Stimulated activated CD4-positive, alpha-beta T cell treated with anti-CD3 and anti-CD28 coated beads, Interleukin-4, amount 100 ng/mL, for 24 hours (primary cell): Measurements from ENCODE around the gene CBFA2T3.

Experiments
- DNase-seq: peaks from one replicate; pipeline ENCODE4 v3.0.0-alpha.2; 2020

CBFA2T3 gene

DNA sequence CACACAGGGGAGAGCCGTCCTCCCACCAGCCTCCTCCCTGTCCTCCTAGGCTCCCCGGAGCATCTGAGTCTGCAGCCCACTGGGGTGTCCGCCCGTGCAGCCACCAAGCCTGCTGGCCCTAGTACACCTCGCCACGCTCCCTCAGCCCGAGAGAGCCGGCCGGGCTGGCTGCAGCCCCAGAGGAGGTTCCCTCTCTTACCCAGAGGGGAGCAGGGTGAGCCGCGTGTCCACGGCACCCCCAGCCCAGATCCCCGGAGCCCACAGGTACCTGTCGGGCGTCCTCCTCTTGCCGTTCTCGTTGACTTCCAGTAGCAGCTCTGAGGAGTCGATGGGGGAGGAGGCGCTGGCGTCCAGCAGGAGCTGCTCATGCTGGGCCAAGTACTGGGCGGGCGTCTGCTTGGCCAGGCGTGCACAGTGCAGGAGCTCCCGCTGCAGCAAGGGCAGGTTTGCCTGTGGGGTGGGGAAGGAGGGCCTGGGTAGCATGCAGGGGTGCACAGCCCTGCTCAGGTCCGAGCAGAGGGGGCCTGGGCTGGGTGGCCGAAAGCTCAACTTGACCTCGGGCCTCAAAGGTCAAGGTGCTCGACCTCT is 91.2 kb downstream of the CBFA2T3 start:
- no peak for DNase-seq

DNA sequence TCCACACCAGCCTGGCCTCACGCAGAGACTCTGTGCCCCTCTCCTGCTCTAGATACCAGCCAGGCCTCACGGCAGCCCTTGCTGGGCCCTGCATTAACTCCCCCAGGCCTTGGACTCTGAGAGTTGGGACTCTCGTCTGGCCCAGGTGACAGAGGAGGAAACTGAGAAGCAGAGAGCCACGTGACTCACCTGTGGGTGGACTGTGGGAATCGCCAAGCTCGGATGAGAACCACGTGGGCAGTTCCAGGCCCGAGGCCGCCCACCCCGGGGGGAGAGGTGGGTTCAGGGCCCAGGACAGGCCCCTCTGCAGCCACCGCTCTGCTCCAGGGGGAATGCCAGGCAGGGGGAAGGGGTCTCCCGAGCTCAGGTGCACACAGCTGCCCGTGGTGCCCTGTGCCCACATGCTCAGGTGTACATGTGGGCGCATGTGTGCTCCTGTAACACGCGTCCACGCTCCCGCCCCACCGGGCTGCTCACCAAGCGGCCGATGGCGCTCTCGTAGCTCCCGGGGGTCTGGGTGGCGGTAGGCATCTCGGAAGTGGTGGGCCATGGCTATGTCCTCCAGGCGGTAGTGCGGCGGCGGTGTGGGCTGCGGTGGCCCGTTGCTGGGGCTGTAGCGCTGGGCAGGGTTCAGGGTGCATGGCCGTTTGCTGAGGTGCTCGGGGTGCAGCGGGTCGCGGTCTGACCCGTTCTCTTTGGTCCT is 92.3 kb downstream of the CBFA2T3 start:
- DNase-seq, result no peak

DNA sequence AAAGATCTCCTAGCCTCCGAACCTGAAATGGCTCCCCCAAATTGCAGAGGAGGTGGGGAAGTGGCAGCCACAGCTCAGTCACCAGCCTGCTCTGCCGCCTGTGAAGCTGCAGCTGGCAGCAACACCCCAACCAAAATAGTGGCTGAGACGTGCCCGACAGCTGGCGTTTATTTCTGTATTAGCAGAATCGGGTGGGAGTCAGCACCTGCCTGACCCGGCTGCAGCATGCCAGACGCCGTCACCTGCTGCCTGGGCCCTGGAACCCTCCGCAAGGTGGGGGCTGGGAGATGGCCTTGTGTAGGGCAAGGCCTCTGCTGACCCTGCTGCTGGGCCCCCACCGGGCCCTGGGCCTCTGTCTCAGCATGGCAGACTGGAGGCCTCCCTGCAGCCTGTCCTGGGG is 93.1 kb downstream of the CBFA2T3 start:
- DNase-seq, result no peak

DNA sequence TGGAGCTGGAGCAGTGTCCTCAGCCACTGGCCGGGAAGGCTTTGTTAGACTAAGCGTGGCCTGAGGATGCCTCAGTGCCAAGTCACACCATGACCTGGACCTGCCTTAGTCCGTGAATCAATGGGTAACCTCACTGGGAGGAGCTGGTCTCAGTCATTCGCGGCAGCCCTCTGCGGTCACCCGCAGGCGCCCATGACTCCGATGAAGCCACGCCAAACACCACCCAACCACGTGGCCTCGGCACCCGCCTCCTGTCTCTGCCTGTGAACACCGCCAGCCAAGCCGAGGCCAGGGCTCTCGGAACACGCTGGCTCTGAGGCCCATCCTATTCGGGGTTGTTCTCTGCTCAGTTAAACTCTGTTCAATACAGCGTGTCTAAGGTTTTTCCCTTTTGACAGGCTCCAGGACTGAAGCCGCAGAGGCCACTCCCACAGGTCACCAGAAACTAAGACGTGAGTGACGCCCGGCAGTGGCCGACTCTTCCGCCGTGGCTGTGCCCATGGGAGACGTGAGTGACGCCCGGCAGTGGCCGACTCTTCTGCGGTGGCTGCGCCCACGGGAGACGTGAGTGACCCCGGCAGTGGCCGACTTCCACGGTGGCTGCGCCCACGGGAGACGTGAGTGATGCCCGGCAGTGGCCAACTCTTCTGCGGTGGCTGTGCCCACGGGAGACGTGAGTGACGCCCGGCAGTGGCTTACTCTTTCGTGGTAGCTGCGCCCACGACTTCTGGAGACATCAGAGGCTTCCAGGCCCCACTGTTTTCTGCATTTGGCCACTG is 93.7 kb downstream of the CBFA2T3 start:
- no peak for DNase-seq

DNA sequence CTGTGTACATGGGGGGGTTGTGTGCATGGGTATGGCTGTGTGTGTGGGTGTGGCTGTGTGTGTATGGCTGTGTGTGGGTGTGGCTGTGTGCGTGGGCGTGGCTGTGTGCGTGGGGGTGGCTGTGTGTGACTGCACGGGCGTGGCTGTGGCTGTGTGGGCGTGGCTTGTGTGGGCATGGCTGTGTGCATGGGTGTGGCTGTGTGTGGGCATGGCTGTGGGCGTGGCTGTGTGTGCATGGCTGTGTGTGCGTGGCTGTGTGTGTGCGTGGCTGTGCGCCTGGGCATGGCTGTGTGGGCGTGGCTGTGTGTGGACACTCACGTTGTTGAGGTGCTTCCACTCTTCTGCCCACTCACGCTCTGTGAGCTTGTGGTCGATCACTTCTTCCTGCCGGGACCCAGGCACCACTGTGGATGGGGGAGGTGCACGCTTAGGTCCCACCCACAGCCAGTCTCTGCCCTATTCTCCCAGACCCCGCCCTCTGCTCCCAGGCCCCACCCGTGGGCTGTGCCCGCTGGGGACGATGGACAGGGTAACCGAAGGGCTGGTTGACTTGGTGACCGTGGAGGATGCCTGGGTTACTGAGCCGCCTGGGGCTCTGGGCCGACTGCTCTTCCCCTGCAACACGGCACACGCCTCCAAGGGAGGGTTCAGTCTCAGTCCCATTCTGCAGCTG is 94.5 kb downstream of the CBFA2T3 start:
- no peak for DNase-seq

- no peak for DNase-seq
Measured at GRCh38 chr16:88881675-88882357, 95.2 kb downstream of the CBFA2T3 start.

DNA sequence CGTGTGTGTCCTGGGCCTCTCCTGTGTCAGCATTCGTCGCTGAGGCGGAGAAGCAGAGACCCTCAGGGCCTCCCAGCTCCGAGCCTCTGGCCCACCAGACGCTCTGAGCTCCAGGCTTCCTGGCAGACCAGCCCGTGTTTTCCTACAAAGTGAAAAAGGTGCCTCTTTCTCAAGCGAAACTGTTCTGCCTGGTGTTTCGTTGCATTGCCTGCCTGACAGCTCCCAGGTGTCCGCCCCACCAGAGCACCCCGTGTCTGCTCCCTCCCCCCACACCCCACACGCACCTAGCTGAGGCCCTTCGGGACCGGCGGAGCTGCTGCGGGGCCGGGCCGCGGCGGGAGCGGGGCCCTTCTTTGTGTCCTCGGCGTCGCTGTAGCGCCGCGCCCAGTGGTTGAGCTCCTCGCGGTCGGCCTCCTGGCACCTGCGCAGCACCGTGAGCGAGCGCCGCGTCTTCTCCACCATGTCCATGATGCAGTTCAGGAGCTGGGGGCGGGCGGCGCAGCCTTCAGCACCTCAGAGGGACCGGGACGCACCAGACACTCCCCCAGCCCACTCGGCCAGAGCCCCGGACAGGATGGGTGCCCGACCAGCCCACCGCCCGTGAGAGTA is 95.9 kb downstream of the CBFA2T3 start:
- DNase-seq, result no peak

DNA sequence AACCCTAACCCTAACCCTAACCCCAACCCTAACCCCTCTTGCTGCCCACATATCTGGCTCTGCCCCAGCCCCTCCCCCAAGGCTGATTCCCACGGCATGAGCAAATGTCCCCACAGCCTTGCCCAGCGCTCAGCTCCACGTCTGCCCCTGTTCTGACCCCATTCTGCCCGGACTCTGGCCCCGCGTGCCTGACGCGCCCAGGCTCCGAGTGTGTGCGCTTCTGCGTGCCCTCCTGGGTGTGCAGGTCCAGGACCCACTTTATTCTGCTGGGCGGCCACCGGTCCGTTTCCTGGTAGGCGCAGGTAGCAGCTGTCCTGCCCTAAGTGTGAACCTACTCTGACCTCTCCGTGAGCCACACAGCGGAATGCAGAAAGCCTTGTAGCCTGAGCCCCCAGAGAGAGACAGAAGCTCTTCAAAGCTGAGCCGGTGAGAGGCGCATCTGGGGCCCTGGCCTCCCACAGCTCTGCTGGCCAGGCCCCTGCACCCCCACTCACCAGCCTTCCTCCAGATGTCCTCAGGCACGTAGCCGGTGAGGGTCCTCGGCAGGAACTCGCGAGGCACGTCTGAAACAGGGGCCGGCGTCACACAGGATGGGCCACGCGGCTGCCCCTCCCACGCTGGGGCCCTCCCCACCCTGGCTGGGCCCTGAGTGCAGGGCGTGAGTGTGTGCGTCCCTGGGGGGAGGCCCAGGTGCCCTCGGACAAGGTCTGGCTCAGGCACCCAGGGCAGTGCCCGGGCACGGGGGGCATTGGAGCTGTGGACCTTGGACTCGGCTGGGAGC is 96.6 kb downstream of the CBFA2T3 start:
- DNase-seq, result no peak

GRCh38 chr16:88879788-88880055 is 97.3 kb downstream of the CBFA2T3 start:
- DNase-seq, result no peak

GRCh38 chr16:88878967-88879787 is 97.8 kb downstream of the CBFA2T3 start:
- no peak for DNase-seq

GRCh38 chr16:88878356-88878755 is 98.7 kb downstream of the CBFA2T3 start:
- DNase-seq, result no peak

- no peak for DNase-seq
Measured at GRCh38 chr16:88877564-88878289, 99.3 kb downstream of the CBFA2T3 start.

DNA sequence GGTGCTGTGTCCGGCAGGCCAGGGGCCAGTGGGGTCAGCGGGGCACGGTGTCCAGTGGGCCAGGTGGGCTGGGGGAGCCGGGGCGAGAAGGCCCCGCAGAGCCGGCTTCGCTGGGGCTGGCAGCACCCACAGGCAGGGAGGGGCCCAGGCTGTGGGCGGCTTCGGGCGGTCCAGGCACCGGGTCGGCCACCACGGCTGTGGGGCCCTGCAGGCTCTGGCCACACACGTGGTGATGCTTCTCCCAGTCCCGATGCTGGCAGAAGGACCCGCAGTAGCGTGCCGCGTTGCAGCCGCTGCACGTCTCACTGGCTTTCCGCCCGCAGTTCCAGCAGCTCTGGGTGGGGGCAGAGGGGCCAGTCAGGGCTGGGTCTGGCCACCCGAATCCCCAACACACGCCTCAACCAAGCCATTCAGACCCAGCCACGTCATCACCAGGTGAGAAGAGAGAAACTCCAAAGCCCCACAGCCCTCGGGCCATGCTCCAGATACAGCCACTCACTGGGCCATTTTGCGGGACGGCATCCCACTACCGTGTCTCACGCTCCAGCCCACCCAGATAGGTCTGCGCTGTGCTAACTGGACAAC is 100.0 kb downstream of the CBFA2T3 start:
- no peak for DNase-seq

GRCh38 chr16:88875703-88876234 is 101.2 kb downstream of the CBFA2T3 start:
- no peak for DNase-seq

GRCh38 chr16:88874938-88875599 is 101.9 kb downstream of the CBFA2T3 start:
- no peak for DNase-seq

GRCh38 chr16:88872650-88873331 is 104.2 kb downstream of the CBFA2T3 start:
- no peak for DNase-seq

GRCh38 chr16:88871730-88872416 is 105.1 kb downstream of the CBFA2T3 start:
- no peak for DNase-seq

DNA sequence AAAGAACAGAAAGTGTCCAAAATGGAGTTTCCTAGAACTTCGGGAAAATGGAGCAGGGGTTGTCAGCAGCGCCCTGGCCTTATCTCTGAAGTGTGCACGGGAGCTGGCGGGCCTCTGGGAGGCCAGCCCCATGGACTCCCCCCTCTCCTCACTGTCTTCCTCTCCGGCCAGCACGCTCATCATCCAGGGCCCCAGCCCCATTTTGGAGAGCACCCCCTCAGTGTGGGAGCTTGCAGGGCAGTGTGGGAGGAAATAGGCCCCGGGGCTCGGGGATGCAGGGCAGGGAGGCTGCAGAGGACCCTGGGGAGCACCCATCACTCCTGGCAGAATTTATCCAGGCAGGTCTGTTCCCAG is 105.7 kb downstream of the CBFA2T3 start:
- DNase-seq, result no peak
